GM23338 (cell line): ENCODE measurements around the gene DIO2. TPM values are rescaled to one million over a fixed set of nuclear protein-coding genes. Genes with fewer than 3 reads are reported as not detected.

Experiments
- ATAC-seq: fragments of 200-7000 bp; cut with Tn5 transposase; 3 replicates; pipeline ENCODE4 v1.9.1; 2020
- DNase-seq: peaks from one replicate; pipeline ENCODE4 v3.0.0-alpha.2; 2015; ENCODE audit warnings: low spot score
- H2AFZ ChIP-seq: fragments of 200-600 bp; sonication (generic); 2 replicates; pipeline ENCODE4 v1.8.0; 2016; ENCODE audit warnings: antibody characterized with exemption, mild to moderate bottlenecking, moderate library complexity
- H3F3A ChIP-seq: fragments of 200-600 bp; sonication (generic); replicated peaks from 2 replicates; pipeline ENCODE4 v1.8.0; 2017; ENCODE audit warnings: antibody characterized with exemption, mixed run types, low read depth
- H3K27ac ChIP-seq: fragments of 200-600 bp; sonication (generic); 2 replicates; pipeline ENCODE4 v1.6.1; 2016; ENCODE audit warnings: low read depth
- H3K27me3 ChIP-seq: fragments of 200-600 bp; sonication (generic); 2 replicates; pipeline ENCODE4 v1.8.0; 2016; ENCODE audit warnings: mild to moderate bottlenecking, mixed run types, moderate library complexity; ENCODE audit not compliant: insufficient read depth
- H3K36me3 ChIP-seq: fragments of 200-600 bp; sonication (generic); 2 replicates; pipeline ENCODE4 v1.8.0; 2016; ENCODE audit warnings: mild to moderate bottlenecking; ENCODE audit not compliant: insufficient read depth
- H3K4me1 ChIP-seq: fragments of 200-600 bp; sonication (generic); 2 replicates; pipeline ENCODE4 v1.8.0; 2016; ENCODE audit warnings: mild to moderate bottlenecking, moderate library complexity; ENCODE audit not compliant: insufficient read depth
- H3K4me2 ChIP-seq: fragments of 200-600 bp; sonication (generic); 2 replicates; pipeline ENCODE4 v1.7.1; 2017; ENCODE audit warnings: mixed run types
- H3K4me3 ChIP-seq: fragments of 200-600 bp; sonication (generic); 2 replicates; pipeline ENCODE4 v1.6.1; 2016; ENCODE audit warnings: mixed run types
- H3K79me2 ChIP-seq: fragments of 200-600 bp; sonication (generic); replicated peaks from 2 replicates; pipeline ENCODE4 v1.8.0; 2017; ENCODE audit warnings: mild to moderate bottlenecking; ENCODE audit not compliant: insufficient read depth
- H3K9me2 ChIP-seq: fragments of 200-600 bp; sonication (generic); 2 replicates; pipeline ENCODE4 v1.8.0; 2017; ENCODE audit not compliant: insufficient read depth
- H4K20me1 ChIP-seq: fragments of 200-600 bp; sonication (generic); replicated peaks from 2 replicates; pipeline ENCODE4 v1.8.0; 2017; ENCODE audit warnings: mild to moderate bottlenecking; ENCODE audit not compliant: insufficient read depth
- H3K27ac Mint-ChIP-seq: 2 replicates; pipeline ENCODE4 v1.8.0; 2020; ENCODE audit warnings: inconsistent platforms, mild to moderate bottlenecking, moderate library complexity, mixed read lengths
- H3K27me3 Mint-ChIP-seq: 3 replicates; pipeline ENCODE4 v1.8.0; 2022; ENCODE audit warnings: low read depth, mild to moderate bottlenecking, moderate library complexity, mixed read lengths, inconsistent platforms; ENCODE audit not compliant: insufficient read depth, poor library complexity
- H3K36me3 Mint-ChIP-seq: 3 replicates; pipeline ENCODE4 v1.8.0; 2021; ENCODE audit warnings: low read depth, mild to moderate bottlenecking, inconsistent platforms, moderate library complexity, mixed read lengths
- H3K4me1 Mint-ChIP-seq: 3 replicates; pipeline ENCODE4 v1.8.0; 2020; ENCODE audit warnings: mild to moderate bottlenecking, inconsistent platforms, mixed read lengths
- H3K4me3 Mint-ChIP-seq: 3 replicates; pipeline ENCODE4 v1.8.0; 2021; ENCODE audit warnings: moderate library complexity, mild to moderate bottlenecking, inconsistent platforms, mixed read lengths
- H3K9me3 Mint-ChIP-seq: 3 replicates; pipeline ENCODE4 v1.8.0; 2020; ENCODE audit warnings: moderate library complexity, mild to moderate bottlenecking, inconsistent platforms, mixed read lengths
- EZH2 ChIP-seq: fragments of 200-600 bp; sonication (generic); IDR thresholded peaks from one replicate; pipeline ENCODE4 v1.8.0; 2017; ENCODE audit warnings: antibody characterized with exemption, mild to moderate bottlenecking, low read depth; ENCODE audit not compliant: unreplicated experiment
- JUNB ChIP-seq: IDR thresholded peaks from one replicate; pipeline ENCODE4 v1.6.1; 2016; ENCODE audit warnings: antibody characterized with exemption; ENCODE audit not compliant: unreplicated experiment
- NANOG ChIP-seq: IDR thresholded peaks from 2 replicates; pipeline ENCODE4 v1.6.1; 2016; ENCODE audit warnings: antibody characterized with exemption, borderline replicate concordance
- POLR2AphosphoS5 ChIP-seq: IDR thresholded peaks from 2 replicates; pipeline ENCODE4 v1.6.1; 2016; ENCODE audit warnings: antibody characterized with exemption, low read depth
- ZNF331 ChIP-seq: fragments of 250-450 bp; sonication (Bioruptor Pico); IDR thresholded peaks from 2 replicates; pipeline ENCODE4 v1.5.0; 2020; ENCODE audit warnings: low read depth, mild to moderate bottlenecking, moderate library complexity
- polyA plus RNA-seq: library from polyadenylated mRNA; unstranded; fragments of >200 nt; fragmentation: Nextera tagmentation; extraction: Ambion mirVana; gene quantifications from 2 replicates; pipeline ENCODE4 v1.2.1, GENCODE V29; 2016
- total RNA-seq: library from RNA; depleted of rRNA; stranded (reverse); fragments of >200 nt; shearing (Covaris generic); gene quantifications from 2 replicates; pipeline ENCODE4 v1.2.3, GENCODE V29; 2014
- TF ChIP-seq, protein P1 (sequence below): fragments of 250-450 bp; sonication (Bioruptor Pico); IDR thresholded peaks from 2 replicates; pipeline ENCODE4 v1.5.0; 2020; ENCODE audit warnings: mild to moderate bottlenecking, moderate library complexity
- TF ChIP-seq, protein P2 (sequence below), 2 experiments: fragments of 200-600 bp in 1 of 2; sonication (generic) in 1 of 2; conservative IDR thresholded peaks; 2 replicates each; pipeline versions ENCODE4 v1.5.1 to v1.6.1; 2016 to 2017; ENCODE audit warnings: antibody characterized with exemption in 2 of 2, low read depth in 2 of 2, mild to moderate bottlenecking in 2 of 2, moderate library complexity in 1 of 2
- TF ChIP-seq, protein P3 (sequence below): IDR thresholded peaks from 2 replicates; pipeline ENCODE4 v1.6.1; 2016; ENCODE audit warnings: antibody characterized with exemption

Gene DIO2
- total and polyA plus RNA-seq, 2 experiments from 2014 or later, result 0.05 to 0.17 TPM

DNA sequence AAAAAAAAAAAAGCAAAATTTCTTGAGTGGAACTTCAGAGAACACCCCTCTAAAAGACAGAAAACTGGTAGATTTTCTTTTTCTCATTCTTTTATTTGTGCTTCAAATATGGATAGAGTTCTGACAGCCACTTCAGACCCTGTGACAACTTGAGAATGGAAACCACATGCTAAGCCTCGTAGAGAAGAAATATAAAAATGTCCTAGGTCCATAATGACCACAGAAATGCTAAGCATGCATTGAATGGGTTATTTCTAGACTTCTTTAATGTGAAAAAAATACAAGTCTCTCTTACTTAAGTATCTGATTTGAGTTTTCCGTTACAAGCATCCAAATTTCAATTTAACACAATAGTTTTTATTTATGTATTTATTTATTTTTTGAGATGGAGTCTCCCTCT, 28.3 kb upstream of the DIO2 start (continued):
- TF ChIP-seq, protein P1, sequence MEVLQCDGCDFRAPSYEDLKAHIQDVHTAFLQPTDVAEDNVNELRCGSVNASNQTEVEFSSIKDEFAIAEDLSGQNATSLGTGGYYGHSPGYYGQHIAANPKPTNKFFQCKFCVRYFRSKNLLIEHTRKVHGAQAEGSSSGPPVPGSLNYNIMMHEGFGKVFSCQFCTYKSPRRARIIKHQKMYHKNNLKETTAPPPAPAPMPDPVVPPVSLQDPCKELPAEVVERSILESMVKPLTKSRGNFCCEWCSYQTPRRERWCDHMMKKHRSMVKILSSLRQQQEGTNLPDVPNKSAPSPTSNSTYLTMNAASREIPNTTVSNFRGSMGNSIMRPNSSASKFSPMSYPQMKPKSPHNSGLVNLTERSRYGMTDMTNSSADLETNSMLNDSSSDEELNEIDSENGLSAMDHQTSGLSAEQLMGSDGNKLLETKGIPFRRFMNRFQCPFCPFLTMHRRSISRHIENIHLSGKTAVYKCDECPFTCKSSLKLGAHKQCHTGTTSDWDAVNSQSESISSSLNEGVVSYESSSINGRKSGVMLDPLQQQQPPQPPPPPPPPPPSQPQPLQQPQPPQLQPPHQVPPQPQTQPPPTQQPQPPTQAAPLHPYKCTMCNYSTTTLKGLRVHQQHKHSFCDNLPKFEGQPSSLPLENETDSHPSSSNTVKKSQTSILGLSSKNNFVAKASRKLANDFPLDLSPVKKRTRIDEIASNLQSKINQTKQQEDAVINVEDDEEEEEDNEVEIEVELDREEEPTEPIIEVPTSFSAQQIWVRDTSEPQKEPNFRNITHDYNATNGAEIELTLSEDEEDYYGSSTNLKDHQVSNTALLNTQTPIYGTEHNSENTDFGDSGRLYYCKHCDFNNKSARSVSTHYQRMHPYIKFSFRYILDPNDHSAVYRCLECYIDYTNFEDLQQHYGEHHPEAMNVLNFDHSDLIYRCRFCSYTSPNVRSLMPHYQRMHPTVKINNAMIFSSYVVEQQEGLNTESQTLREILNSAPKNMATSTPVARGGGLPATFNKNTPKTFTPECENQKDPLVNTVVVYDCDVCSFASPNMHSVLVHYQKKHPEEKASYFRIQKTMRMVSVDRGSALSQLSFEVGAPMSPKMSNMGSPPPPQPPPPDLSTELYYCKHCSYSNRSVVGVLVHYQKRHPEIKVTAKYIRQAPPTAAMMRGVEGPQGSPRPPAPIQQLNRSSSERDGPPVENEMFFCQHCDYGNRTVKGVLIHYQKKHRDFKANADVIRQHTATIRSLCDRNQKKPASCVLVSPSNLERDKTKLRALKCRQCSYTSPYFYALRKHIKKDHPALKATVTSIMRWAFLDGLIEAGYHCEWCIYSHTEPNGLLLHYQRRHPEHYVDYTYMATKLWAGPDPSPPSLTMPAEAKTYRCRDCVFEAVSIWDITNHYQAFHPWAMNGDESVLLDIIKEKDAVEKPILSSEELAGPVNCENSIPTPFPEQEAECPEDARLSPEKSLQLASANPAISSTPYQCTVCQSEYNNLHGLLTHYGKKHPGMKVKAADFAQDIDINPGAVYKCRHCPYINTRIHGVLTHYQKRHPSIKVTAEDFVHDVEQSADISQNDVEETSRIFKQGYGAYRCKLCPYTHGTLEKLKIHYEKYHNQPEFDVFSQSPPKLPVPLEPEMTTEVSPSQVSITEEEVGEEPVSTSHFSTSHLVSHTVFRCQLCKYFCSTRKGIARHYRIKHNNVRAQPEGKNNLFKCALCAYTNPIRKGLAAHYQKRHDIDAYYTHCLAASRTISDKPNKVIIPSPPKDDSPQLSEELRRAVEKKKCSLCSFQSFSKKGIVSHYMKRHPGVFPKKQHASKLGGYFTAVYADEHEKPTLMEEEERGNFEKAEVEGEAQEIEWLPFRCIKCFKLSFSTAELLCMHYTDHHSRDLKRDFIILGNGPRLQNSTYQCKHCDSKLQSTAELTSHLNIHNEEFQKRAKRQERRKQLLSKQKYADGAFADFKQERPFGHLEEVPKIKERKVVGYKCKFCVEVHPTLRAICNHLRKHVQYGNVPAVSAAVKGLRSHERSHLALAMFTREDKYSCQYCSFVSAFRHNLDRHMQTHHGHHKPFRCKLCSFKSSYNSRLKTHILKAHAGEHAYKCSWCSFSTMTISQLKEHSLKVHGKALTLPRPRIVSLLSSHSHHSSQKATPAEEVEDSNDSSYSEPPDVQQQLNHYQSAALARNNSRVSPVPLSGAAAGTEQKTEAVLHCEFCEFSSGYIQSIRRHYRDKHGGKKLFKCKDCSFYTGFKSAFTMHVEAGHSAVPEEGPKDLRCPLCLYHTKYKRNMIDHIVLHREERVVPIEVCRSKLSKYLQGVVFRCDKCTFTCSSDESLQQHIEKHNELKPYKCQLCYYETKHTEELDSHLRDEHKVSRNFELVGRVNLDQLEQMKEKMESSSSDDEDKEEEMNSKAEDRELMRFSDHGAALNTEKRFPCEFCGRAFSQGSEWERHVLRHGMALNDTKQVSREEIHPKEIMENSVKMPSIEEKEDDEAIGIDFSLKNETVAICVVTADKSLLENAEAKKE (CRISPR knock-in tag), result no peak
- TF ChIP-seq, protein P2, sequence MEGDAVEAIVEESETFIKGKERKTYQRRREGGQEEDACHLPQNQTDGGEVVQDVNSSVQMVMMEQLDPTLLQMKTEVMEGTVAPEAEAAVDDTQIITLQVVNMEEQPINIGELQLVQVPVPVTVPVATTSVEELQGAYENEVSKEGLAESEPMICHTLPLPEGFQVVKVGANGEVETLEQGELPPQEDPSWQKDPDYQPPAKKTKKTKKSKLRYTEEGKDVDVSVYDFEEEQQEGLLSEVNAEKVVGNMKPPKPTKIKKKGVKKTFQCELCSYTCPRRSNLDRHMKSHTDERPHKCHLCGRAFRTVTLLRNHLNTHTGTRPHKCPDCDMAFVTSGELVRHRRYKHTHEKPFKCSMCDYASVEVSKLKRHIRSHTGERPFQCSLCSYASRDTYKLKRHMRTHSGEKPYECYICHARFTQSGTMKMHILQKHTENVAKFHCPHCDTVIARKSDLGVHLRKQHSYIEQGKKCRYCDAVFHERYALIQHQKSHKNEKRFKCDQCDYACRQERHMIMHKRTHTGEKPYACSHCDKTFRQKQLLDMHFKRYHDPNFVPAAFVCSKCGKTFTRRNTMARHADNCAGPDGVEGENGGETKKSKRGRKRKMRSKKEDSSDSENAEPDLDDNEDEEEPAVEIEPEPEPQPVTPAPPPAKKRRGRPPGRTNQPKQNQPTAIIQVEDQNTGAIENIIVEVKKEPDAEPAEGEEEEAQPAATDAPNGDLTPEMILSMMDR (conservative IDR thresholded peaks at IDR 0.05; ENCODE audit: low read depth in 2 of 2), result no peak
- TF ChIP-seq NANOG, result no peak
- TF ChIP-seq, protein P3, sequence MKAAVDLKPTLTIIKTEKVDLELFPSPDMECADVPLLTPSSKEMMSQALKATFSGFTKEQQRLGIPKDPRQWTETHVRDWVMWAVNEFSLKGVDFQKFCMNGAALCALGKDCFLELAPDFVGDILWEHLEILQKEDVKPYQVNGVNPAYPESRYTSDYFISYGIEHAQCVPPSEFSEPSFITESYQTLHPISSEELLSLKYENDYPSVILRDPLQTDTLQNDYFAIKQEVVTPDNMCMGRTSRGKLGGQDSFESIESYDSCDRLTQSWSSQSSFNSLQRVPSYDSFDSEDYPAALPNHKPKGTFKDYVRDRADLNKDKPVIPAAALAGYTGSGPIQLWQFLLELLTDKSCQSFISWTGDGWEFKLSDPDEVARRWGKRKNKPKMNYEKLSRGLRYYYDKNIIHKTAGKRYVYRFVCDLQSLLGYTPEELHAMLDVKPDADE, result no peak

DNA sequence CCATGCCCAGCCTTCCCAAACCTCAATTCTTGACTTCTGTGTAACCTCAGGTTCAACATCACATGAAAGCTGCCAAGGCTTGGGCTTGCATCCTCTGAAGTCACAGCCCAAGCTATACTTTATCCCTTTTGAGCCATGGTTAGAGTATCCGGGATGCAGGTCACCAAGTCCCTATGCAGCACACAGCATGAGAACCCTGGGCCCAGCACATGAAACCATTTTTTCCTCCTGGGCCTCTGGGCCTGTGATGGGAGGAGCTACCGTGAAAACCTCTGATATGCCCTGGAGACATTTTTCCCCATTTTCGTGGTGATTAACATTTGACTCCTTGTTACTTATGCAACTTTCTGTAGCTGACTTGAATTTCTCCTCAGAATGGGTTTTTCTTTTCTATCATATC, 25.8 kb upstream of the DIO2 start:
- peaks cover 34% of the 10 kb centered on the region for H3K36me3 Mint-ChIP-seq
- Histone ChIP-seq H3K79me2 (no peaks in the 10 kb centered on the region), H3K36me3 (0 out of 2 replicates have a peak, but pooled peaks cover 12% of the 10 kb centered on the region), H2AFZ (no peak overlapping the region), H3K9me2 (no peaks in the 10 kb centered on the region), H4K20me1 (no peaks in the 10 kb centered on the region), H3K4me2 (no peak overlapping the region), H3K4me3 (no peak overlapping the region), H3K4me1 (no peaks in the 10 kb centered on the region), H3K27ac (no peak overlapping the region), H3F3A (no peaks in the 10 kb centered on the region), H3K27me3 (no peaks in the 10 kb centered on the region)
- no peak overlapping the region for H3K27ac Mint-ChIP-seq
- H3K4me3 Mint-ChIP-seq, result no peak overlapping the region
- H3K4me1 Mint-ChIP-seq, result no peaks in the 10 kb centered on the region
- ATAC-seq, result no peak
- no peak for DNase-seq
- H3K9me3 Mint-ChIP-seq, result peaks cover 62% of the 10 kb centered on the region
- no peaks in the 10 kb centered on the region for H3K27me3 Mint-ChIP-seq
- TF ChIP-seq, protein P3, result no peak
- TF ChIP-seq EZH2 (no peak), POLR2AphosphoS5 (no peak), ZNF331 (CRISPR knock-in tag) (no peak), JUNB (no peak)
